HG02678 (cell line): ENCODE measurements around the gene DENND1A.
"Not testable (repeated sequence)": the region's sequence is repeated elsewhere in the genome, so short reads cannot be mapped to it uniquely, and the experiment has no call there.

ENCODE experiments used
- ATAC-seq: cut with Tn5 transposase; IDR thresholded peaks from one replicate; pipeline ENCODE4 v1.9.1; 2021; ENCODE audit warnings: mild to moderate bottlenecking, moderate library complexity; ENCODE audit not compliant: unreplicated experiment

DENND1A gene

DNA sequence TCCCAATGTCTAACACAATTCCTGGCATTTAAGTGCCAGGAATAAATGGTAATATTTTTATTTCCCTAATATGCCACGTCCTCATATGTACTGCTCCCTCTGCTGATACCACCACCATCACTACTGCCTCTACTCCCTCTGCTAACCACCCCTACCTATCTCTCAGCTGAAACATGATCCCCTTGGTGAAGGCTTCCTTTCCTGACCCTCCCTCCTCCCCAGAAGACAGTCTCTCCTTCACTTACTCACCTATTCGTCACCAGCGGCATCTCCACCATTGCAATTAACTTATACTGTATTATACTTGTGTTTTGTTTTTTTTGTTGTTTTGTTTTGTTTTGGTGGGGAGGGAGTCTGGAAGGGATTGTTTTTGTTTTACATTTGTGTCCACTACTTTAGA lies 4.8 kb downstream of the DENND1A start:
- no peak for ATAC-seq

DNA sequence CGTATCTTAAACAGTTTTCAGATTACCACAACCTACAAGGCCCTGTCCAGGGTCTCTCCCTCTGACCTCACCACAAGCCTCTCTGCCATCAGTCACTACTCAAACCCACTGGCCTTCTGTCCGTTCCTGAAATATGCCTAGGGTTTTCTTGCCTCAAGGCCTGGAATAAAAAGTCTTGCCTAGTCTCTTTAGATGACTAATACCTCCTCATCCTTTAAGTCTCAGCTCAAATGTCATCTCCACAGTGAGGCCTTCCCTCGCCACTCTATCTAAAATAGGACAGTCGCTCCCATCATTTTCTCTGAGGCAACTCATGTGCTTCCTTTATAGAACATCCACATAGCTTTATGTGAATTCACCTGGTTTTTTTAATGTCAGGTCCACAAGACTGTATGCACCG lies 5.2 kb downstream of the DENND1A start:
- no peak for ATAC-seq

- ATAC-seq: no peak
Measured at GRCh38 chr9:123923884-123924283, 6.0 kb downstream of the DENND1A start.

DNA sequence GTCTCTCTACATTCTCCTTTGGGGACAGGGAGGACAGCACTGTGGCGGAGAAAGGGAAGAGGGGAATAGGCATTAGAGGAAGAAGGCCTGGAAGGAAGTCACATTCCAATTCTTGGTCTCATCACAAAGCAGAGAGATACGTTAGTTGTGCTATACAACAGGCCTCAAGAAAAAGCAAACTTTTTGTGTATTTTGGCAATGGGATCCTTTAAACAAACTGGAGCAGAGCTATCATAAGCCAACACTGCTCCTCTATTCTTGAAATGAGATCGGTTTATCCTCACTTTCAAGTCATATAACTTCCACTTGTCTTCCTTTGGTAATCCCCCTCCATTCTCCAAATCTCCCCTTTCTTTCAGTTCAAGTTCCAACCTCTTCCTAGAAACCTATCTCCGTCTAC lies 6.5 kb downstream of the DENND1A start:
- ATAC-seq: no peak

- no peak for ATAC-seq
Measured at GRCh38 chr9:123922911-123923310, 7.0 kb downstream of the DENND1A start.

- no peak for ATAC-seq
Measured at GRCh38 chr9:123922431-123922830, 7.5 kb downstream of the DENND1A start.

GRCh38 chr9:123914517-123915196 lies 15.3 kb downstream of the DENND1A start:
- no peak for ATAC-seq

DNA sequence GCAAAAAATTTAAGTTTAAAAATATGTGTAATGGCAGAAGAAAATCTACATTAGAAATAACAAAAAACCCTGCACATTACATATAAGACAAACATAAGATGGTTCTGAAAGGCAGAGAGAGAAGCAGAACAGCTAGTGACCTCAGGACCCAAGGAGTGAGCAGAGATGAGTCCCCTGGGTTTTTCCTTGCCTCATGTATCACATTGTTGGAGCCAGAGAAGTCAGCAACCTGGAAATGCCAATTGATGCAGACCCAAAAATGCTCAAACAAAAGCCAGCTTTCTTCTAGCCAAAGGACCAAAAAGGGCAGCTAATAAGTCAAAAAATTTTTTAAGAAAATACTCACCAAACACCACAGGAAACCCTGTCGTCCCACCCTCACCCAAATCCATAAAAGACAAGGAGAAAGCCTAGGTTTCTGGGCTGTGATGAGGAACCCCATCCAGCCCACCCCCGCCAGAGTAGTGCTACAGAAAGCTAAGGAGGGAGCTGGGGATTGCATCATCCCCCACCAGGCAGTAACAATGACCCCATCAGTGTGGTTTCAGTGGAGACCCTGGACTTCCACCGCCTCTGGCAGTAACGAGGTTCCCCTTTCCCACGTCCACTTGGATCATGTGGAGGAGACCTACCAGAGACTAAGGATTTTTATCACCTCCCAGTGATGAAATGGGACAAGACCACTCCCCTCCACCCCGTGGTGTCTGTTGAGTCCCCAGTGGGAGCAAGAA lies 17.6 kb downstream of the DENND1A start:
- no peak for ATAC-seq

GRCh38 chr9:123911024-123911423 lies 18.9 kb downstream of the DENND1A start:
- ATAC-seq: no peak

GRCh38 chr9:123909192-123909591 lies 20.7 kb downstream of the DENND1A start:
- not testable (repeated sequence) for ATAC-seq

DNA sequence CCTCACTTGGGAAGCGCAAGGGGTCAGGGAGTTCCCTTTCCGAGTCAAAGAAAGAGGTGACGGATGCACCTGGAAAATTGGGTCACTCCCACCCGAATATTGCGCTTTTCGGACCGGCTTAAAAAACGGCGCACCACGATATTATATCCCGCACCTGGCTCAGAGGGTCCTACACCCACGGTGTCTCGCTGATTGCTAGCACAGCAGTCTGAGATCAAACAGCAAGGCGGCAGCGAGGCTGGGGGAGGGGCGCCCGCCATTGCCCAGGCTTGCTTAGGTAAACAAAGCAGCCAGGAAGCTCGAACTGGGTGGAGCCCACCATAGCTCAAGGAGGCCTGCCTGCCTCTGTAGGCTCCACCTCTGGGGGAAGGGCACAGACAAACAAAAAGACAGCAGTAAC lies 26.4 kb downstream of the DENND1A start:
- ATAC-seq: not testable (repeated sequence)

- no peak for ATAC-seq
Measured at GRCh38 chr9:123894822-123895221, 35.1 kb downstream of the DENND1A start.

DNA sequence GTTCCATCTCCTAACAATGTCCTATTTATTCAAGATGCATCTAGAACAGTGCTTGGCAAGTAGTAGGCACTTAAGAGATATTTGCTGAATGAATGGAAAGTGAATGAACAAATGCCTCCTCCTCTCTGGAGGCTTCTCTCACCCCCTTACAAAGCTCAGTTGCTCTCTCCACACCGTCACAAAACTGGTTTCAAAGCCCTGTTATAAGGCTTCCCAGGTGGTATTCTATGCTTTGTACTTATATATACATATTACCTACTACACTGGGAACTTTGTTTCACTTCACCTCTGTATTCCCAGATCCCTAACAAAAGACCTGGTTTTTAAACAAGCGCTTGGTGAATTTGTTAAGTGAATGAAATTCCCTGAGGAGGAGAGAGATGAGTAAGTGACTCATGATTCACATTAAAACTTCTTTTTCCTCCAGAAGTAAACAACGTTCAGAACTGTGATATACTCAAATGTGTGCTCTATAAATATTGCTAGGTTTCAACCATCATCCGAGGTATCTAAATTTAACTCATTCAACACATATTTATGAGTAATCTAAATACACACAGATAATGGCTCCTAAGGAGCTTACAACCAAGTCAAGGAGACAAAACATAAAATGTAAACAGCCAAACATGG lies 36.0 kb downstream of the DENND1A start:
- no peak for ATAC-seq

DNA sequence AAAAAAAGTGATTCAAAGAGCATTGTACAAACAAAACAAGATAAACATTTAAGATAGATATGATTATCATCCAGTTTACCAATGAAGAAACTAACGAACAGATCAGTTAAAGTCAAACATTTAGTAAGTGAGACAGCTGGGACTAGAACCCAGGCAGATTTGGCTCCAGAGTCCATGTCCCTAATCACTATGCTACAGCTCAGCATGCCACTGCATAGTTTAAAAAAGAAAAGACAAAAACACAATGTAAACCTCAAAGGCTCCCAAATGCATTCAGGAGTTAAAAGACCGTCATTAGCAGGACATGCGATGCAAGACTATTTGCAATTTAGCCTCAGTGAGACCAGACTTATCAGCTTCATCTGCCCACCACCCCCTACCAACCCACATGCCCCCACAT lies 36.8 kb downstream of the DENND1A start:
- no peak for ATAC-seq

DNA sequence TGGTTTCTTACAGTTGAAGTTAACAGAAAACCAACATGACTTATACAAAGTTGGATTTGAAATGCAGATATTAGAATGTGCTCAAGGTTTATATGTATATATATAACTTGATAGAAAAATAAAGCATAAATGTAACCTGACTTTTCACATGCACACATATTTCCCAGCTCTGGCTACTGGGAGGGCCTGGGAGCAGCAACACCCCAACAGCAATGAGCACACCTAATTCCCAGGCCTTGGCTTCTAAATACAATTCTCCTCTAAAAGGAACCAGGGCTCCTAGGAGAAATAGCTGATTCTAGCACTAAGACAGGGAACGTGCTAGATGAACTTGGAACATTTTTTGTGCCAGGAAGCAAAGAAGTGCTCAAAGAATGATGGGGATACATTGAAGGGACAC lies 42.1 kb downstream of the DENND1A start:
- no peak for ATAC-seq

- ATAC-seq: not testable (repeated sequence)
Measured at GRCh38 chr9:123885834-123886233, 44.1 kb downstream of the DENND1A start.

DNA sequence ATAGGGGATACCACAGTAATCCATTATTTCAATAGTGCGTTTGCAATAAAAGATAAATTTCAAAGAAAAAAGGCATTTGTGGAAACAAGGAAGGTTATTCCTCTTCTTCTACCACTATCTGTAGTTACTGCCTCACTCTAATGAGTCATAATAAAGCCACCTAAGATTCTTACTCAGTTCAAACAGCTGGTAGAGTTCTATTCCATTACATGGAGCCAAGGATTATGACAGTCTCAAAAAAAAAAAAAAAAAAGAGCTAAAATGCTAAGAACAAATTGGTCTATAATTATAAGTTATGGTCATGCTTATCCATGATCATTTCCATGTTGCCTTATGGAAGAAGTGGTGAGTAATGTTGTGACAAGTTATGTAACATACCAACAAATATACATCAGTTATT lies 46.3 kb downstream of the DENND1A start:
- no peak for ATAC-seq

DNA sequence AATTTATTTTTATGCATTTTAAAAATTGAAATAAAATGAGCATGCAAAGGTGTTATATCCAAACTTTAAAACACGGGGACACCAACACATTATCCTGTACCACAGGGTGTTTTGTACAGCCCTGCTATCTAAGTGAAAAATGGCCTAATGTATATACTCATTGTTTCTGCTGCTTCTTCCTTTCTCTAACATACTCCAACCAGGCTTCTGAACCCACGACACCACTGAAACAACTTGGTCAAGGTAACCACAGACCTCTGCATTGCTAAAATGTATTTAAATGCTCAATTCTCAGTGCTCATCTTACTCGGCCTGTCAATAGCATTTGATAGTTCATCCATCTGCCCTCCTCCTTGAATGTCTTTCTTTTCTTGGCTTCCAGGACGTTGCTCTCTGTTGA lies 48.3 kb downstream of the DENND1A start:
- no peak for ATAC-seq

DNA sequence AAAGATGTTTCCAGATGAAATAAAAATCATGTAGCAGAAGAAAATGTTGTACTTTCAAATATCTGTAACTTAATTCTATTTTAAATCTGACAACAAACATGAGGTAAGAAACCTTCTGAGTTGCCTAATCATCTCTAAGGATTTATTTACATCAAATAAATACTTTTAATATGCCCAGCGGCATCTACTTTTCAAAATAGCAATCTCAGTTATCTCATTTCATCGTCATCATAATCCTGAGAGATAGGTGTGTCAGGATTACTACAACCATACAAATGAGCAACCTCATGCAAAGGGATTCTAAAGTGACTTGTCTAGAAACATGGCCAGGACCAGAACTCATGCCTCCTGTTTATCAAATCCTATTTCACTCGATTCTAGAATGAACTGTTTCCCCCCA lies 49.5 kb downstream of the DENND1A start:
- ATAC-seq: no peak

GRCh38 chr9:123876750-123877149 lies 53.2 kb downstream of the DENND1A start:
- no peak for ATAC-seq

DNA sequence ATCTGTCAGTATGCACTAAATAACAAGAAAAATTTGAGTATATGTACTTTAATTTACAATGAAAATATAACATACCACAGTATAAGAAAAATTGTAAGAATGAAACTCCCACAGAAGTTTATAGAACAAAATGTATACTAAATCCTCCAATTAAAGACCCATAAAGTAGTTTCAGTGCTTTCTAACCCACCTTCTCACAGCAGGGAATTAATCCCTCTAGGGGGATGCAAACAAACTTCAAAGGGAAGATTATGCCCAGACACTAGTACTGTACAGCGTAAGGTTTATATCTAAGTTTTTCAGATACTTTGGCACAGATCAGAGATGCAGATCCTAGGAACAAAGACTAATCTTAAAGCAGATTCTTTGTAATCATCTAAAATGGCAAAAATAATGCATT lies 57.2 kb downstream of the DENND1A start:
- no peak for ATAC-seq

DNA sequence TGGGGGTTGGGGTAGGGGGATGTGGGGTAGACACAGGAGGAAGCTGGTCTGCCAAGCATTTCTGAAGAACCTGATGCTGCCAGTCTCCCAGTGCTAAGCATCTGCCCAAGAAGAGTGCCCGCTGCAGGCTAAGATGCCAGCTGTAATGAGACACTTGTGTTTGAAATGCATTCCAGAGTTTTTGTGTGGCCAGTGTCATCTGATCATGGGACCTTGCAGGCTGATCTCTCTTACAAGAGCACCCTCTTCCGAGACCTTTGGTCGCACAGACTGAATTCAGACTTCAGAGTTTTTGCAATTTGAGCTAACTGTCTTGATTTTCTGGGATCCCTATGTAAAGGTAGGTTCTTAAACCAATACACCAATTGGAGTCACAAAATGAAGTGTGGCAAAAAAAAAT lies 58.1 kb downstream of the DENND1A start:
- ATAC-seq: no peak
